GM23338 (cell line): ENCODE results near the gene GRM8. TPM values are rescaled to one million over a fixed set of nuclear protein-coding genes. Genes with fewer than 3 reads are reported as not detected.

Experiments used
- ATAC-seq: fragments of 200-7000 bp; cut with Tn5 transposase; 3 replicates; pipeline ENCODE4 v1.9.1; 2020
- DNase-seq: peaks from one replicate; pipeline ENCODE4 v3.0.0-alpha.2; 2015; ENCODE audit warnings: low spot score
- H2AFZ ChIP-seq: fragments of 200-600 bp; sonication (generic); 2 replicates; pipeline ENCODE4 v1.8.0; 2016; ENCODE audit warnings: antibody characterized with exemption, mild to moderate bottlenecking, moderate library complexity
- H3F3A ChIP-seq: fragments of 200-600 bp; sonication (generic); replicated peaks from 2 replicates; pipeline ENCODE4 v1.8.0; 2017; ENCODE audit warnings: antibody characterized with exemption, mixed run types, low read depth
- H3K27ac ChIP-seq: fragments of 200-600 bp; sonication (generic); 2 replicates; pipeline ENCODE4 v1.6.1; 2016; ENCODE audit warnings: low read depth
- H3K27me3 ChIP-seq: fragments of 200-600 bp; sonication (generic); 2 replicates; pipeline ENCODE4 v1.8.0; 2016; ENCODE audit warnings: mild to moderate bottlenecking, mixed run types, moderate library complexity; ENCODE audit not compliant: insufficient read depth
- H3K36me3 ChIP-seq: fragments of 200-600 bp; sonication (generic); 2 replicates; pipeline ENCODE4 v1.8.0; 2016; ENCODE audit warnings: mild to moderate bottlenecking; ENCODE audit not compliant: insufficient read depth
- H3K4me1 ChIP-seq: fragments of 200-600 bp; sonication (generic); 2 replicates; pipeline ENCODE4 v1.8.0; 2016; ENCODE audit warnings: mild to moderate bottlenecking, moderate library complexity; ENCODE audit not compliant: insufficient read depth
- H3K4me2 ChIP-seq: fragments of 200-600 bp; sonication (generic); 2 replicates; pipeline ENCODE4 v1.7.1; 2017; ENCODE audit warnings: mixed run types
- H3K4me3 ChIP-seq: fragments of 200-600 bp; sonication (generic); 2 replicates; pipeline ENCODE4 v1.6.1; 2016; ENCODE audit warnings: mixed run types
- H3K79me2 ChIP-seq: fragments of 200-600 bp; sonication (generic); replicated peaks from 2 replicates; pipeline ENCODE4 v1.8.0; 2017; ENCODE audit warnings: mild to moderate bottlenecking; ENCODE audit not compliant: insufficient read depth
- H3K9me2 ChIP-seq: fragments of 200-600 bp; sonication (generic); 2 replicates; pipeline ENCODE4 v1.8.0; 2017; ENCODE audit not compliant: insufficient read depth
- H4K20me1 ChIP-seq: fragments of 200-600 bp; sonication (generic); replicated peaks from 2 replicates; pipeline ENCODE4 v1.8.0; 2017; ENCODE audit warnings: mild to moderate bottlenecking; ENCODE audit not compliant: insufficient read depth
- H3K27ac Mint-ChIP-seq: 2 replicates; pipeline ENCODE4 v1.8.0; 2020; ENCODE audit warnings: inconsistent platforms, mild to moderate bottlenecking, moderate library complexity, mixed read lengths
- H3K27me3 Mint-ChIP-seq: 3 replicates; pipeline ENCODE4 v1.8.0; 2022; ENCODE audit warnings: low read depth, mild to moderate bottlenecking, moderate library complexity, mixed read lengths, inconsistent platforms; ENCODE audit not compliant: insufficient read depth, poor library complexity
- H3K36me3 Mint-ChIP-seq: 3 replicates; pipeline ENCODE4 v1.8.0; 2021; ENCODE audit warnings: low read depth, mild to moderate bottlenecking, inconsistent platforms, moderate library complexity, mixed read lengths
- H3K4me1 Mint-ChIP-seq: 3 replicates; pipeline ENCODE4 v1.8.0; 2020; ENCODE audit warnings: mild to moderate bottlenecking, inconsistent platforms, mixed read lengths
- H3K4me3 Mint-ChIP-seq: 3 replicates; pipeline ENCODE4 v1.8.0; 2021; ENCODE audit warnings: moderate library complexity, mild to moderate bottlenecking, inconsistent platforms, mixed read lengths
- H3K9me3 Mint-ChIP-seq: 3 replicates; pipeline ENCODE4 v1.8.0; 2020; ENCODE audit warnings: moderate library complexity, mild to moderate bottlenecking, inconsistent platforms, mixed read lengths
- CREB1 ChIP-seq: fragments of 250-450 bp; sonication (Bioruptor Pico); IDR thresholded peaks from 2 replicates; pipeline ENCODE4 v1.5.0; 2020; ENCODE audit warnings: low read depth, mild to moderate bottlenecking, moderate library complexity
- NANOG ChIP-seq: IDR thresholded peaks from 2 replicates; pipeline ENCODE4 v1.6.1; 2016; ENCODE audit warnings: antibody characterized with exemption, borderline replicate concordance
- polyA plus RNA-seq: library from polyadenylated mRNA; unstranded; fragments of >200 nt; fragmentation: Nextera tagmentation; extraction: Ambion mirVana; gene quantifications from 2 replicates; pipeline ENCODE4 v1.2.1, GENCODE V29; 2016
- total RNA-seq: library from RNA; depleted of rRNA; stranded (reverse); fragments of >200 nt; shearing (Covaris generic); gene quantifications from 2 replicates; pipeline ENCODE4 v1.2.3, GENCODE V29; 2014
- TF ChIP-seq, protein P1 (sequence below): fragments of 250-450 bp; sonication (Bioruptor Pico); IDR thresholded peaks from 2 replicates; pipeline ENCODE4 v1.5.0; 2020; ENCODE audit warnings: mild to moderate bottlenecking, moderate library complexity
- TF ChIP-seq, protein P2 (sequence below), 2 experiments: fragments of 200-600 bp in 1 of 2; sonication (generic) in 1 of 2; conservative IDR thresholded peaks; 2 replicates each; pipeline versions ENCODE4 v1.5.1 to v1.6.1; 2016 to 2017; ENCODE audit warnings: antibody characterized with exemption in 2 of 2, low read depth in 2 of 2, mild to moderate bottlenecking in 2 of 2, moderate library complexity in 1 of 2

GRM8 gene
- total and polyA plus RNA-seq, 2 experiments from 2014 or later, result 1.9 to 6.6 TPM

DNA sequence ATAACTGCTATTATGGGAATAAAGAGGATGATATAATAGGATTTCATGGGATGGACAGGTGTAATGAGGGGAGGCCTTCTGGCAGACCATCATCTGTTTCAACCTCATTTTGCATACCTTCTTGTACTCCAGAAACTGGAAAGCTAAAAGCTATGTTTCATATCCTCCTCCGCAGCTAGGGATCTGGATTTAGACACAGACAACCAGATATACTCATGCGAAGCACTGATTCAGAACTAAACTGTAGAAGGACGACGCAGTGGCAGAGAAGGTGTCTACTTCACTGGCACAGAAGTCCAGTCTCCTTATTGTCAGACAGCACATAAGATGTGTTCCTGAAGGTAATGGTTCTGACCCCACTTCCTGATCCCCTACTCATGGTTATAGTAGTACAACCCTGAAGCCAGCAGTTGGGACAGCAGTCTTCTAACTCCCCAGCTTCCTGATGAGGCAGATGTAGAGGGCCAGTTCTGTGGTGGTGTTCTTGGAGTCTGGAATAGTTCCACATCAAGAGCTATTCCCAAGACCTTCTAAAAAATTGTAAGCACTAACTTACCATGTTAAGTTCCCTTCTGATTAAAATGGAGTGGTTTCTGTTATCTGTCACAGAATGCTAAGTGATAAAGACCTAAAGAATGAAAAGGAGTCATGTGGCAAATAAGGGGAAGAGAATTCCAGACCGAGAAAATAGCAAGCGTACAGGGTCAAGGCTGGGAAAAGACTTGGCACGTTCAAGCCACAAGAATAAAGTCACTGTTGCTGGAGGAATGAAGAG, 550.3 kb downstream of the GRM8 start (continued):
- TF ChIP-seq, protein P1, sequence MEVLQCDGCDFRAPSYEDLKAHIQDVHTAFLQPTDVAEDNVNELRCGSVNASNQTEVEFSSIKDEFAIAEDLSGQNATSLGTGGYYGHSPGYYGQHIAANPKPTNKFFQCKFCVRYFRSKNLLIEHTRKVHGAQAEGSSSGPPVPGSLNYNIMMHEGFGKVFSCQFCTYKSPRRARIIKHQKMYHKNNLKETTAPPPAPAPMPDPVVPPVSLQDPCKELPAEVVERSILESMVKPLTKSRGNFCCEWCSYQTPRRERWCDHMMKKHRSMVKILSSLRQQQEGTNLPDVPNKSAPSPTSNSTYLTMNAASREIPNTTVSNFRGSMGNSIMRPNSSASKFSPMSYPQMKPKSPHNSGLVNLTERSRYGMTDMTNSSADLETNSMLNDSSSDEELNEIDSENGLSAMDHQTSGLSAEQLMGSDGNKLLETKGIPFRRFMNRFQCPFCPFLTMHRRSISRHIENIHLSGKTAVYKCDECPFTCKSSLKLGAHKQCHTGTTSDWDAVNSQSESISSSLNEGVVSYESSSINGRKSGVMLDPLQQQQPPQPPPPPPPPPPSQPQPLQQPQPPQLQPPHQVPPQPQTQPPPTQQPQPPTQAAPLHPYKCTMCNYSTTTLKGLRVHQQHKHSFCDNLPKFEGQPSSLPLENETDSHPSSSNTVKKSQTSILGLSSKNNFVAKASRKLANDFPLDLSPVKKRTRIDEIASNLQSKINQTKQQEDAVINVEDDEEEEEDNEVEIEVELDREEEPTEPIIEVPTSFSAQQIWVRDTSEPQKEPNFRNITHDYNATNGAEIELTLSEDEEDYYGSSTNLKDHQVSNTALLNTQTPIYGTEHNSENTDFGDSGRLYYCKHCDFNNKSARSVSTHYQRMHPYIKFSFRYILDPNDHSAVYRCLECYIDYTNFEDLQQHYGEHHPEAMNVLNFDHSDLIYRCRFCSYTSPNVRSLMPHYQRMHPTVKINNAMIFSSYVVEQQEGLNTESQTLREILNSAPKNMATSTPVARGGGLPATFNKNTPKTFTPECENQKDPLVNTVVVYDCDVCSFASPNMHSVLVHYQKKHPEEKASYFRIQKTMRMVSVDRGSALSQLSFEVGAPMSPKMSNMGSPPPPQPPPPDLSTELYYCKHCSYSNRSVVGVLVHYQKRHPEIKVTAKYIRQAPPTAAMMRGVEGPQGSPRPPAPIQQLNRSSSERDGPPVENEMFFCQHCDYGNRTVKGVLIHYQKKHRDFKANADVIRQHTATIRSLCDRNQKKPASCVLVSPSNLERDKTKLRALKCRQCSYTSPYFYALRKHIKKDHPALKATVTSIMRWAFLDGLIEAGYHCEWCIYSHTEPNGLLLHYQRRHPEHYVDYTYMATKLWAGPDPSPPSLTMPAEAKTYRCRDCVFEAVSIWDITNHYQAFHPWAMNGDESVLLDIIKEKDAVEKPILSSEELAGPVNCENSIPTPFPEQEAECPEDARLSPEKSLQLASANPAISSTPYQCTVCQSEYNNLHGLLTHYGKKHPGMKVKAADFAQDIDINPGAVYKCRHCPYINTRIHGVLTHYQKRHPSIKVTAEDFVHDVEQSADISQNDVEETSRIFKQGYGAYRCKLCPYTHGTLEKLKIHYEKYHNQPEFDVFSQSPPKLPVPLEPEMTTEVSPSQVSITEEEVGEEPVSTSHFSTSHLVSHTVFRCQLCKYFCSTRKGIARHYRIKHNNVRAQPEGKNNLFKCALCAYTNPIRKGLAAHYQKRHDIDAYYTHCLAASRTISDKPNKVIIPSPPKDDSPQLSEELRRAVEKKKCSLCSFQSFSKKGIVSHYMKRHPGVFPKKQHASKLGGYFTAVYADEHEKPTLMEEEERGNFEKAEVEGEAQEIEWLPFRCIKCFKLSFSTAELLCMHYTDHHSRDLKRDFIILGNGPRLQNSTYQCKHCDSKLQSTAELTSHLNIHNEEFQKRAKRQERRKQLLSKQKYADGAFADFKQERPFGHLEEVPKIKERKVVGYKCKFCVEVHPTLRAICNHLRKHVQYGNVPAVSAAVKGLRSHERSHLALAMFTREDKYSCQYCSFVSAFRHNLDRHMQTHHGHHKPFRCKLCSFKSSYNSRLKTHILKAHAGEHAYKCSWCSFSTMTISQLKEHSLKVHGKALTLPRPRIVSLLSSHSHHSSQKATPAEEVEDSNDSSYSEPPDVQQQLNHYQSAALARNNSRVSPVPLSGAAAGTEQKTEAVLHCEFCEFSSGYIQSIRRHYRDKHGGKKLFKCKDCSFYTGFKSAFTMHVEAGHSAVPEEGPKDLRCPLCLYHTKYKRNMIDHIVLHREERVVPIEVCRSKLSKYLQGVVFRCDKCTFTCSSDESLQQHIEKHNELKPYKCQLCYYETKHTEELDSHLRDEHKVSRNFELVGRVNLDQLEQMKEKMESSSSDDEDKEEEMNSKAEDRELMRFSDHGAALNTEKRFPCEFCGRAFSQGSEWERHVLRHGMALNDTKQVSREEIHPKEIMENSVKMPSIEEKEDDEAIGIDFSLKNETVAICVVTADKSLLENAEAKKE (CRISPR knock-in tag), result no peak
- no peak for TF ChIP-seq NANOG

DNA sequence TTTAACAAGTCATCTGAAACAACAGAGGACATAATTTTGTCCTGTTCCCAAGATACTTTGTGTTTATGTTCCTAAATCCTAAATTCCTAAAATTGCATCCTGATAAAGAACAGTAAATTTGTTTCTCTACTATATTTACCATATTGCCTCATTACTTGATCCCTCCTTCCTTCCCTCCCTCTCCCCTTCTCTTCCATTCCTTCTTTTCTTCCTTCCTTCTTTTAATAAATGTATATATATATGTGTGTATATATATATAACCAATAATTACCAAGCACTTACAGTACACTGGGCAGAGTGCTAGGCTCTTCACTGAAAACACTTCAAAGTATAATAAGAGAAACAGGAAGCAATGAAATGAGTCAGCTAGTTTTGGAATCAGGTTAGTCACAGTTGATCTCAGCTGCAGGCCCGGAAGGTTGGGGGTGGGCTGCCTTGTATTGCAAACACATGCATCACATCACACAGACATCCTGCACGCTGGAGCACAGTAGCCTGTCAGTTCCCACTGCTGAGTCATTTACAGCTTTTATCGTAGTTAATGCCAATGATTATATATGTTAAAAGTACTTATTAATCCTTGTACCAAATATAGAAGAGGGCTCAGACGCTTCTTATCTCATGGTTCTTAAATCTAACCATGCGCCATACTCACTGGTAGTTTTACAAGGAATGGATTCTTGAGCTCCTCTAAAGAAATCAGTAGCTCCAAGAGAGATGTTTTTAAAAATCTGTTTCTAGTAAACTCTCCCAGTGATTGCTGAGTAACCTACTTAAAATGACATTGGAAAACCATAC, 551.7 kb downstream of the GRM8 start:
- ATAC-seq, result peak; percentile 89
- peak overlapping the region; percentile 4; the same call in 1 of the 2 replicates for H2AFZ ChIP-seq
- peak; percentile 62 for DNase-seq
- Mint-ChIP-seq H3K36me3 (peaks cover 8% of the 10 kb centered on the region; the same call in 2 of the 3 replicates), H3K27me3 (no peaks in the 10 kb centered on the region), H3K9me3 (peaks cover 8% of the 10 kb centered on the region; the same call in 2 of the 3 replicates), H3K4me1 (peaks cover 36% of the 10 kb centered on the region), H3K27ac (peak overlapping the region; percentile 96), H3K4me3 (no peak overlapping the region)
- H4K20me1 ChIP-seq, result no peaks in the 10 kb centered on the region
- no peaks in the 10 kb centered on the region; the same call in 1 of the 2 replicates for H3K9me2 ChIP-seq
- H3K4me3 ChIP-seq, result no peak overlapping the region
- H3F3A ChIP-seq, result no peaks in the 10 kb centered on the region
- no peaks in the 10 kb centered on the region for H3K79me2 ChIP-seq
- no peaks in the 10 kb centered on the region for H3K36me3 ChIP-seq
- peaks cover 10% of the 10 kb centered on the region; the same call in 1 of the 2 replicates for H3K4me1 ChIP-seq
- 0 out of 2 replicates have a peak, but pooled peaks have one; percentile 22 for TF ChIP-seq CREB1
- TF ChIP-seq, protein P2, sequence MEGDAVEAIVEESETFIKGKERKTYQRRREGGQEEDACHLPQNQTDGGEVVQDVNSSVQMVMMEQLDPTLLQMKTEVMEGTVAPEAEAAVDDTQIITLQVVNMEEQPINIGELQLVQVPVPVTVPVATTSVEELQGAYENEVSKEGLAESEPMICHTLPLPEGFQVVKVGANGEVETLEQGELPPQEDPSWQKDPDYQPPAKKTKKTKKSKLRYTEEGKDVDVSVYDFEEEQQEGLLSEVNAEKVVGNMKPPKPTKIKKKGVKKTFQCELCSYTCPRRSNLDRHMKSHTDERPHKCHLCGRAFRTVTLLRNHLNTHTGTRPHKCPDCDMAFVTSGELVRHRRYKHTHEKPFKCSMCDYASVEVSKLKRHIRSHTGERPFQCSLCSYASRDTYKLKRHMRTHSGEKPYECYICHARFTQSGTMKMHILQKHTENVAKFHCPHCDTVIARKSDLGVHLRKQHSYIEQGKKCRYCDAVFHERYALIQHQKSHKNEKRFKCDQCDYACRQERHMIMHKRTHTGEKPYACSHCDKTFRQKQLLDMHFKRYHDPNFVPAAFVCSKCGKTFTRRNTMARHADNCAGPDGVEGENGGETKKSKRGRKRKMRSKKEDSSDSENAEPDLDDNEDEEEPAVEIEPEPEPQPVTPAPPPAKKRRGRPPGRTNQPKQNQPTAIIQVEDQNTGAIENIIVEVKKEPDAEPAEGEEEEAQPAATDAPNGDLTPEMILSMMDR (conservative IDR thresholded peaks at IDR 0.05; ENCODE audit: low read depth in 2 of 2), result no peak
- 0 out of 2 replicates have a peak overlapping the region, but pooled peaks have one; percentile 31 for H3K4me2 ChIP-seq
- H3K27ac ChIP-seq, result no peak overlapping the region
- H3K27me3 ChIP-seq, result no peaks in the 10 kb centered on the region
